Embryonic facial prominence (tissue), 1 donor: ENCODE data around the gene ERICH6.
"Not testable (repeated sequence)": the region's sequence is repeated elsewhere in the genome, so short reads cannot be mapped to it uniquely, and the experiment has no call there.

Source experiments
- DNase-seq: peaks from one replicate; pipeline ENCODE4 v3.0.0-alpha.2; 2016; ENCODE audit errors: extremely low spot score

Gene ERICH6

GRCh38 chr3:150682279-150682678 lies 21.4 kb downstream of the ERICH6 start:
- no peak for DNase-seq

GRCh38 chr3:150681057-150681456 lies 22.7 kb downstream of the ERICH6 start:
- DNase-seq: no peak

GRCh38 chr3:150680562-150680961 lies 23.2 kb downstream of the ERICH6 start:
- no peak for DNase-seq

GRCh38 chr3:150675587-150675986 lies 28.1 kb downstream of the ERICH6 start:
- no peak for DNase-seq

- no peak for DNase-seq
These were observed 29.8 kb downstream of the ERICH6 start for GRCh38 chr3:150673966-150674365.

- no peak for DNase-seq
These were observed 37.6 kb downstream of the ERICH6 start for GRCh38 chr3:150666167-150666566.

- no peak for DNase-seq
These were observed 40.3 kb downstream of the ERICH6 start for GRCh38 chr3:150663461-150663860.

GRCh38 chr3:150662410-150663200 lies 41.1 kb downstream of the ERICH6 start:
- DNase-seq: no peak

- DNase-seq: no peak
These were observed 47.4 kb downstream of the ERICH6 start for GRCh38 chr3:150656316-150656715.

- no peak for DNase-seq
These were observed 50.6 kb downstream of the ERICH6 start for GRCh38 chr3:150653110-150653561.

GRCh38 chr3:150640256-150640655 lies 63.5 kb downstream of the ERICH6 start:
- no peak for DNase-seq

- DNase-seq: no peak
These were observed 64.5 kb downstream of the ERICH6 start for GRCh38 chr3:150639262-150639661.

GRCh38 chr3:150636258-150636657 lies 67.5 kb downstream of the ERICH6 start:
- DNase-seq: no peak

GRCh38 chr3:150635526-150635925 lies 68.2 kb downstream of the ERICH6 start:
- no peak for DNase-seq

GRCh38 chr3:150635076-150635475 lies 68.6 kb downstream of the ERICH6 start:
- no peak for DNase-seq

- no peak for DNase-seq
These were observed 72.1 kb downstream of the ERICH6 start for GRCh38 chr3:150631515-150632221.

GRCh38 chr3:150627557-150627956 lies 76.2 kb downstream of the ERICH6 start:
- no peak for DNase-seq

GRCh38 chr3:150626148-150626930 lies 77.4 kb downstream of the ERICH6 start:
- no peak for DNase-seq

- DNase-seq: no peak
These were observed 79.8 kb downstream of the ERICH6 start for GRCh38 chr3:150623945-150624344.

- DNase-seq: not testable (repeated sequence)
These were observed 80.8 kb downstream of the ERICH6 start for GRCh38 chr3:150622955-150623354.

GRCh38 chr3:150620002-150620689 lies 83.6 kb downstream of the ERICH6 start:
- DNase-seq: no peak
